IMR-90 (cell line): Measurements from ENCODE around the gene ACBD3. TPM values are rescaled to one million over a fixed set of nuclear protein-coding genes. Genes with fewer than 3 reads are reported as not detected.

ENCODE experiments used
- ATAC-seq: fragments of 200-7000 bp; cut with Tn5 transposase; 2 replicates; pipeline ENCODE4 v1.9.1; 2020; ENCODE audit warnings: low read depth, mild to moderate bottlenecking, moderate library complexity
- BruUV-seq: library from RNA; stranded (reverse); fragments of 400-500 nt; replicated peaks from 2 replicates; lab custom pipeline; 2021; lab: Mats Ljungman, UMichigan
- CTCF ChIA-PET: fragments of 300-600 bp; formaldehyde crosslinking; extraction: SDS; loops from one replicate; lab custom pipeline; 2021; ENCODE audit warnings: antibody characterized with exemption; lab: Yijun Ruan, JAX
- POLR2A ChIA-PET: fragments of 300-600 bp; sonication (Branson Sonifier 250); formaldehyde crosslinking; loops from one replicate; lab custom pipeline; 2022; ENCODE audit warnings: antibody characterized with exemption; ENCODE audit not compliant: unreplicated experiment; lab: Charles Lee
- DNase-seq: peaks from one replicate; pipeline ENCODE4 v3.0.0; 2013
- H2AFZ ChIP-seq: replicated peaks from 2 replicates; pipeline ENCODE3; 2013; ENCODE audit warnings: low read length, mild to moderate bottlenecking; ENCODE audit not compliant: poor library complexity
- H2AK5ac ChIP-seq: 2 replicates; pipeline ENCODE4 v1.6.1; 2013; ENCODE audit warnings: low read depth, low read length, inconsistent platforms
- H2AK9ac ChIP-seq: replicated peaks from 2 replicates; pipeline ENCODE3; 2013; ENCODE audit warnings: mild to moderate bottlenecking, low read depth, low read length, moderate library complexity; ENCODE audit not compliant: poor library complexity
- H2BK120ac ChIP-seq: 2 replicates; pipeline ENCODE4 v1.6.1; 2013; ENCODE audit warnings: low read depth, low read length, inconsistent platforms
- H2BK15ac ChIP-seq: 3 replicates; pipeline ENCODE4 v1.6.1; 2013; ENCODE audit warnings: low read depth, low read length, inconsistent platforms
- H2BK20ac ChIP-seq: 2 replicates; pipeline ENCODE4 v1.6.1; 2013; ENCODE audit warnings: low read depth, mild to moderate bottlenecking, inconsistent platforms, low read length, moderate library complexity
- H2BK5ac ChIP-seq: 2 replicates; pipeline ENCODE4 v1.6.1; 2013; ENCODE audit warnings: mild to moderate bottlenecking, low read depth, low read length, inconsistent platforms; ENCODE audit not compliant: poor library complexity, severe bottlenecking
- H3K14ac ChIP-seq: replicated peaks from 2 replicates; pipeline ENCODE4 v1.6.1; 2013; ENCODE audit warnings: low read depth, low read length, inconsistent platforms
- H3K18ac ChIP-seq: 2 replicates; pipeline ENCODE4 v1.6.1; 2013; ENCODE audit warnings: low read depth, low read length, control low read depth
- H3K23ac ChIP-seq: 2 replicates; pipeline ENCODE4 v1.6.1; 2013; ENCODE audit warnings: low read depth, low read length, inconsistent platforms
- H3K27ac ChIP-seq: 2 replicates; pipeline ENCODE4 v1.5.1; 2013; ENCODE audit warnings: mild to moderate bottlenecking, control low read depth, low read length; ENCODE audit not compliant: insufficient read depth
- H3K27me3 ChIP-seq: 2 replicates; pipeline ENCODE4 v1.6.1; 2013; ENCODE audit warnings: low read length; ENCODE audit not compliant: control insufficient read depth, insufficient read depth
- H3K36me3 ChIP-seq: 2 replicates; pipeline ENCODE4 v1.6.1; 2013; ENCODE audit warnings: low read length, mixed read lengths; ENCODE audit not compliant: control insufficient read depth, insufficient read depth
- H3K4ac ChIP-seq: 2 replicates; pipeline ENCODE4 v1.6.1; 2013; ENCODE audit warnings: low read depth, low read length, inconsistent platforms
- H3K4me1 ChIP-seq: 2 replicates; pipeline ENCODE4 v1.6.1; 2013; ENCODE audit warnings: low read length, mixed read lengths; ENCODE audit not compliant: control insufficient read depth, insufficient read depth
- H3K4me2 ChIP-seq: 2 replicates; pipeline ENCODE4 v1.6.1; 2013; ENCODE audit warnings: low read depth, mild to moderate bottlenecking, control low read depth, low read length, moderate library complexity
- H3K4me3 ChIP-seq: 2 replicates; pipeline ENCODE4 v1.5.1; 2013; ENCODE audit warnings: low read depth, mild to moderate bottlenecking, control low read depth, low read length, moderate library complexity; ENCODE audit not compliant: insufficient read depth
- H3K56ac ChIP-seq: 2 replicates; pipeline ENCODE4 v1.6.1; 2013; ENCODE audit warnings: low read length, inconsistent platforms; ENCODE audit not compliant: insufficient read depth; ENCODE audit errors: extremely low read depth
- H3K79me1 ChIP-seq, 2 experiments: 2 replicates each; pipeline ENCODE4 v1.6.1; 2013; ENCODE audit warnings: low read length in 2 of 2, inconsistent platforms in 1 of 2, low read depth in 1 of 2
- H3K9ac ChIP-seq: 2 replicates; pipeline ENCODE4 v1.6.1; 2013; ENCODE audit warnings: low read depth, low read length, control low read depth
- H3K9me1 ChIP-seq: 2 replicates; pipeline ENCODE4 v1.6.1; 2013; ENCODE audit warnings: low read length, inconsistent platforms; ENCODE audit not compliant: insufficient read depth
- H3K9me3 ChIP-seq: 2 replicates; pipeline ENCODE4 v1.6.1; 2013; ENCODE audit warnings: low read length; ENCODE audit not compliant: control insufficient read depth, insufficient read depth
- H4K20me1 ChIP-seq: 2 replicates; pipeline ENCODE4 v1.6.1; 2013; ENCODE audit warnings: low read length, inconsistent platforms; ENCODE audit not compliant: insufficient read depth
- H4K5ac ChIP-seq: 2 replicates; pipeline ENCODE4 v1.6.1; 2013; ENCODE audit warnings: mild to moderate bottlenecking, low read depth, low read length, control low read depth
- H4K8ac ChIP-seq, 2 experiments: 2 replicates each; pipeline ENCODE4 v1.6.1; 2013; ENCODE audit warnings: low read depth in 2 of 2, low read length in 2 of 2, control low read depth in 1 of 2, inconsistent platforms in 1 of 2
- H4K91ac ChIP-seq: 2 replicates; pipeline ENCODE4 v1.6.1; 2013; ENCODE audit warnings: low read depth, low read length, inconsistent platforms; ENCODE audit not compliant: insufficient read depth
- FOS ChIP-seq: fragments of 150-350 bp; IDR thresholded peaks from 2 replicates; pipeline ENCODE4 v1.6.1; 2016; ENCODE audit warnings: low read depth, low read length
- NFE2L2 ChIP-seq: fragments of 150-350 bp; IDR thresholded peaks from 2 replicates; pipeline ENCODE4 v1.6.1; 2016; ENCODE audit warnings: low read depth, mild to moderate bottlenecking, low read length
- RCOR1 ChIP-seq: IDR thresholded peaks from 2 replicates; pipeline ENCODE4 v1.6.1; 2012; ENCODE audit warnings: mild to moderate bottlenecking, low read length, improper control_type of control experiment; ENCODE audit not compliant: insufficient replicate concordance
- SMC3 ChIP-seq: fragments of 150-350 bp; IDR thresholded peaks from 2 replicates; pipeline ENCODE4 v1.6.1; 2016; ENCODE audit warnings: low read depth, mild to moderate bottlenecking, antibody characterized with exemption, low read length, moderate library complexity
- USF2 ChIP-seq: fragments of 150-350 bp; IDR thresholded peaks from 2 replicates; pipeline ENCODE4 v1.6.1; 2017; ENCODE audit warnings: mild to moderate bottlenecking, antibody characterized with exemption, low read length, low read depth
- WGBS, 2 experiments: methylation state at CpG; one replicate each; pipeline versions ENCODE4 v1.1.5 to v1.1.7; 2013; ENCODE audit warnings: missing lambda C conversion rate in 2 of 2; ENCODE audit not compliant: insufficient read length in 1 of 2; ENCODE audit errors: extremely low coverage in 2 of 2; 5-methylcytosine and 5-hydroxymethylcytosine counted together
- dilution Hi-C: fragments of 300-500 bp; cut with HindIII; formaldehyde crosslinking; loops from one replicate; pipeline ENCODE4 v1.14.3; 2018; ENCODE audit warnings: low sequenced_read_pairs; ENCODE audit not compliant: unreplicated experiment
- in situ Hi-C: fragments of 300-500 bp; cut with MboI; formaldehyde crosslinking; loops from 3 replicates; pipeline ENCODE4 v1.14.3; 2019; ENCODE audit warnings: low sequenced_read_pairs, inconsistent platforms, mixed read lengths
- intact Hi-C: fragments of 100-400 bp; cut with micrococcal nuclease; formaldehyde crosslinking; loops from 2 replicates; pipeline ENCODE4 v1.10.0; 2022
- polyA plus RNA-seq, 3 experiments: library from polyadenylated mRNA; depleted of rRNA; stranded (reverse); fragments of >200 nt; gene quantifications; 2 replicates each; pipeline ENCODE4 v1.2.3, GENCODE V29; 2012; ENCODE audit warnings: low replicate concordance in 1 of 3
- total RNA-seq: library from RNA; depleted of rRNA; stranded (reverse); fragments of >200 nt; gene quantifications from 2 replicates; pipeline ENCODE4 v1.2.3, GENCODE V29; 2012

ACBD3 gene
- total and polyA plus RNA-seq, 2 of the 4 experiments (the other 2 are of a cell fraction) = 30.3 to 59.7 TPM

- peaks cover 1% of the 10 kb centered on the region; the same call in 1 of the 2 replicates for H3K4me1 ChIP-seq
- H3K4ac ChIP-seq = no peak overlapping the region
- CTCF ChIA-PET = no interaction called here
- TF ChIP-seq SMC3 (no peak), USF2 (no peak), RCOR1 (no peak), FOS (no peak), NFE2L2 (no peak)
- ATAC-seq (no peak), DNase-seq (no peak)
- no peak overlapping the region for H2BK5ac ChIP-seq
- in situ Hi-C loops (no loop called here), intact Hi-C loops (no loop called here), dilution Hi-C loops (no loop called here)
- no peaks in the 10 kb centered on the region for H3K9me3 ChIP-seq
- POLR2A ChIA-PET = no interaction called here
- no peak overlapping the region for H2AFZ ChIP-seq
- no CpG with 5 or more reads among the region's 3 CpGs for WGBS, 2 experiments
- H3K36me3 ChIP-seq = no peaks in the 10 kb centered on the region
- peaks cover 3% of the 10 kb centered on the region; the same call in 1 of the 2 replicates for H3K27me3 ChIP-seq
- H3K14ac ChIP-seq = no peak overlapping the region
- H3K23ac ChIP-seq = no peak overlapping the region
- H3K18ac ChIP-seq = no peak overlapping the region
- H2AK5ac ChIP-seq = no peak overlapping the region
- H3K9me1 ChIP-seq = no peaks in the 10 kb centered on the region
- H4K91ac ChIP-seq = no peak overlapping the region
- no peak overlapping the region for H4K8ac ChIP-seq
- no peak overlapping the region for H2AK9ac ChIP-seq
- H3K56ac ChIP-seq = no peak overlapping the region
- no peak overlapping the region for H4K5ac ChIP-seq
- no peaks in the 10 kb centered on the region for H3K79me1 ChIP-seq
- H2BK20ac ChIP-seq = no peak overlapping the region
- H4K20me1 ChIP-seq = no peaks in the 10 kb centered on the region
- no peak overlapping the region for H2BK120ac ChIP-seq
- no peak overlapping the region for H3K4me3 ChIP-seq
- H3K4me2 ChIP-seq = no peak overlapping the region
- H3K27ac ChIP-seq = no peak overlapping the region
- H2BK15ac ChIP-seq = no peak overlapping the region
- no TSS peak for BruUV-seq
- H3K9ac ChIP-seq = no peak overlapping the region
Measured at GRCh38 chr1:226116673-226117072, 69.9 kb downstream of the ACBD3 start.
